Muscle of leg (tissue), 11 donors: Measurements from ENCODE around the gene ITGA3. TPM values are rescaled to one million over a fixed set of nuclear protein-coding genes. Genes with fewer than 3 reads are reported as not detected.
A peak's percentile ranks its signal among the peaks of the same experiment; 100 is the strongest.
"Not testable (repeated sequence)": the region's sequence is repeated elsewhere in the genome, so short reads cannot be mapped to it uniquely, and the experiment has no call there.

ENCODE experiments used
- DNase-seq: peaks from one replicate; pipeline ENCODE4 v3.0.0; 2013
- H3K27ac ChIP-seq: one replicate; pipeline ENCODE4 v1.5.1; 2013; ENCODE audit warnings: mild to moderate bottlenecking, low read length, control low read depth
- H3K27me3 ChIP-seq: one replicate; pipeline ENCODE4 v1.6.1; 2013; ENCODE audit warnings: low read length; ENCODE audit not compliant: control insufficient read depth, insufficient read depth
- H3K36me3 ChIP-seq: one replicate; pipeline ENCODE4 v1.6.1; 2013; ENCODE audit warnings: low read length; ENCODE audit not compliant: control insufficient read depth, insufficient read depth
- H3K4me1 ChIP-seq: one replicate; pipeline ENCODE4 v1.6.1; 2013; ENCODE audit warnings: low read length; ENCODE audit not compliant: control insufficient read depth, insufficient read depth
- H3K4me3 ChIP-seq: one replicate; pipeline ENCODE4 v1.5.1; 2013; ENCODE audit warnings: low read length, control low read depth
- H3K9me3 ChIP-seq: replicated peaks from 2 replicates; pipeline ENCODE4 v1.6.1; 2013; ENCODE audit warnings: low read depth, low read length; ENCODE audit not compliant: control insufficient read depth
- WGBS: methylation state at CpG from one replicate; pipeline ENCODE4 v1.1.5; 2013; ENCODE audit warnings: missing lambda C conversion rate; ENCODE audit not compliant: insufficient coverage; 5-methylcytosine and 5-hydroxymethylcytosine counted together
- polyA plus RNA-seq, 8 donors: library from polyadenylated mRNA; unstranded; fragments of 120-200 nt; gene quantifications; one replicate each; pipeline versions ENCODE4 v1.2.1 to v1.2.3, GENCODE V29; 2013; ENCODE audit warnings: inconsistent platforms in 1 of 8, low replicate concordance in 1 of 8; ENCODE audit not compliant: insufficient read length in 8 of 8, insufficient read depth in 1 of 8
- total RNA-seq: library from RNA; stranded (reverse); fragments of 120-200 nt; gene quantifications from one replicate; pipeline ENCODE4 v1.2.4, GENCODE V29; 2013

ITGA3 gene
- total and polyA plus RNA-seq, 9 donors, result 14.8 to 31.8 (median 24.8) TPM

DNA sequence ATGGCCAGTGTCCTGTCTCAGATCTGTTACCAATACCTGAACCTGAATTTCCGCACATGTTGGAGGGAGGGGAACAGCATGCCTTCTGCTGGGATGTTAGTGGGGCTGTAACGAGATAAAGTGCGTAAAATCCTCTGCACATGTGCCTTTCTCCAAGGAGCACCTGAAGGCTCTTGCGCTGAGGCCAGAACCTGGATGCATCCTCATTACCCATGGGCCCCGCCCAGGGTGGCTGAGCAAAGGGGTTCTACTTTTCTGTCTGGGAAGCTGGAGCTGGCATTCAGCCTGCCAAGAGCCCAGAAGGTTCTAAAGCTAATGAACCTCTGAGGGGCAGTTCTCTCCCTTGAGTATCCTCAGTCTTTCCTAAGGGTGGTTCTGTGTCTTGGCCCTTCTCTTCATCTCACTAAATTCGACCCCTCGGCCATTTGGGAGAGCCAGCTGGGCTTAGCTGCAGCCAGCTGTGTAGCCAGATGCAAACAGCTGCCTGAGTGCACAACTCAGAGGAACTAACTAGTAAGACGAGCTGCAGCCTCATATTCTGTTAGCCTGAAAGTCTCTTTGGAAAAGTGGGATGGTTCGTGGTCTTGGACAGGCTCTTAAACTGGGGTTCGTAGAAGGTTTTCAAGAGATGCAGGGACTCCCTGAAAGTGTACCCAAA is 2.5 kb downstream of the ITGA3 start:
- 67% methylated on average over 9 of the region's 10 CpGs for WGBS
- Histone ChIP-seq H3K4me3 (no peak overlapping the region), H3K9me3 (no peaks in the 10 kb centered on the region), H3K4me1 (peaks cover 89% of the 10 kb centered on the region), H3K27me3 (peaks cover 14% of the 10 kb centered on the region), H3K36me3 (no peaks in the 10 kb centered on the region), H3K27ac (peak overlapping the region; percentile 86)
- DNase-seq, result peak; percentile 81

DNA sequence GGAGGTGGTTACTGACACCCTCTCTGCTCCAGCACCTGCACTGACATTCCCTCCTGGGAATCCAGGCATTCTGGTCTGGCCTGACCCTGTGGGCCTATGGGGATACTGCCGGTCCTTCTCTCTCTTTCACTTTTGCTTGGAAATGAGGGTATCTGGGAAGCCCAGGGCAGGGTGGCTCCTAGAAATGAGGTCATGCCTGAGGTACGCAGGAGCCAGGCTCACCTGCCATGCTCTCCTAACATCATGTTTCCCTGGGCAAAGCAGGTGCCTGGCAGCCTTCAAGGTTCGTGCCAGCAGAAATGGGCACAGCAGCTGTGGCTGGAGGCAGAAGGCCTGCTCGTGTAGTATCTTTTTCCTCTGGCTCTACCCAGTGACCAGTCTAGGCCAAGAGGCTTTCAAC is 3.3 kb downstream of the ITGA3 start:
- no peaks in the 10 kb centered on the region for H3K36me3 ChIP-seq
- H3K4me3 ChIP-seq, result no peak overlapping the region
- WGBS, result 53% methylated on average over 3 of the region's 4 CpGs
- peak overlapping the region; percentile 86 for H3K27ac ChIP-seq
- no peaks in the 10 kb centered on the region for H3K9me3 ChIP-seq
- peak; percentile 39 for DNase-seq
- peaks cover 14% of the 10 kb centered on the region for H3K27me3 ChIP-seq
- peaks cover 92% of the 10 kb centered on the region for H3K4me1 ChIP-seq

DNA sequence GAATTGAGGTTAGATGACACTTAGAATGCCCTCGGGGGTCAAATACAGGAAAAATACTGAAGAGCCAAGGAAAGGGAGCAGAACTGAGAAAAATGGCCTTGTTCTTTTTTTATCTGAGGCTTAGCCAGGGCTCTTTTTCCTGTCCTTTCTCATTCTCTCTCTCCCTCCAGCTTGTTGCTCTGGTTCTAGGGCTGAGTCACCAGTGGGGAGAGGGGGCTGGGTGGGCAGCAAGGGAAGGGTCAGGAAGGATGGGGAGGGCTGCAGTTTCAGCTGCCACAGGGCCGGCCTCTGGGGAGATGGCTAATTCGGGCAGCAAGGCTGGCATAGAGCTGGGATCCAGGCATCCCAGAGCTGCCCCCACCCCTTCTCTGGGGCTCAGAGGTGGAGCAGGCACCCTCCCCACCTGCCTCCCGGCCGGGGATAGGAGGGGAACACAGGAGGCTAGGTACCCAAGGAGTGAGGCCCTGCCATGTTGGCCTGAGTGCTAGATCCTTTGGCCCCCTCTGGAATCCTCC is 3.9 kb downstream of the ITGA3 start:
- no peaks in the 10 kb centered on the region for H3K9me3 ChIP-seq
- H3K27me3 ChIP-seq, result peaks cover 12% of the 10 kb centered on the region
- H3K36me3 ChIP-seq, result no peaks in the 10 kb centered on the region
- H3K27ac ChIP-seq, result peak overlapping the region; percentile 86
- H3K4me3 ChIP-seq, result no peak overlapping the region
- DNase-seq, result peak; percentile 42
- WGBS, result 39% methylated on average over 4 of the region's 5 CpGs
- H3K4me1 ChIP-seq, result peaks cover 95% of the 10 kb centered on the region

DNA sequence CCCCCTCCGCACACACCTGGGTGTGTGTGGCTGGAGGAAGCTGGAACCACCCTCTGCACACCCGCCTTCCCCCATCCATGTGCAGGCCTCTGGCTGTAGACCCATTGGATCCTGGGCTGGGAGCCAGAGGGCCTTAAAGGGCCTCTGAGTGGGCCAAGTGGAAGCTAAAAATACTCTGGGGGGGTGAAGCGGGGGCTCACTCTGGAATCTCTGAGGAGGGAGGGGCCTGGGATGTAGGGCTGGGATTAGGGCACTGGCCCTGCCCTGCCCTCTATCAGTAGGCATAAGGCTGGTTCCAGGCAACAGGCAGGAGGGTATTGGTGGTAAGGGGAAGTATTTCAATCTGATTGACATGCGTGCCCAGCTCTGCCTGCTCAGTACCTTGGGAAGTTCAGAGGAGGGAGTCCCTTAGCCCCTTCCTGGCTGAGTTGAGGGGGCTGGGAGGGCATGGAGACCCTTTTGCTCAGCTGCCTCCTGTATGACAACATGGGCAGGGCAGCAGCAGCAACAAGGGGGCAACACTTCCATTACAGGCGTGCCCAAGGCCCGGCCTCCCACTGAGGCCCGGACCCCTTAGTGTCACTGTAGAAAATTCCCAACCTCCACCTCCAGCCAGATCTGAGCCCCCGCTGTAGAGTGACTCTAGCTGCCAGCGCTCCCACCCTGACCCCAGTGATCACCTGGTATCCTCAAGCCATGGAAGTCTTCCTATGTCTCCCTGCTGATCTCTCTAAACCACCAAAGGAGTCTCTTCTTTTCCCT is 5.2 kb downstream of the ITGA3 start:
- DNase-seq, result peak; percentile 95
- H3K4me1 ChIP-seq, result peaks cover 88% of the 10 kb centered on the region
- H3K4me3 ChIP-seq, result peak overlapping the region; percentile 27
- H3K36me3 ChIP-seq, result no peaks in the 10 kb centered on the region
- 81% methylated on average over 7 of the region's 9 CpGs for WGBS
- peaks cover 5% of the 10 kb centered on the region for H3K27me3 ChIP-seq
- H3K27ac ChIP-seq, result peak overlapping the region; percentile 89
- H3K9me3 ChIP-seq, result no peaks in the 10 kb centered on the region

DNA sequence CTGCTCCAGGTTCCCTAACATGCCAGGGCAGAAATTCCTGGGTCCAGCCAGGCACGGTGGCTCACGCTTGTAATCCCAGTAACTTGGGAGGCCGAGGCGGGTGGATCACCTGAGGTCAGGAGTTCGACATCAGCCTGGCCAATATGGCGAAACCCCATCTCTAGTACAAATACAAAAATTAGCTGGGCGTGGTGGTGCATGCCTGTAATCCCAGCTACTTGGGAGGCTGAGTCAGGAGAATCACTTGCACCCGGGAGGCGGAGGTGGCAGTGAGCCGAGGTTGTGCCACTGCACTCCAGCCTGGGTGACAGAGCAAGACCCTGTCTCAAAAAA is 5.8 kb downstream of the ITGA3 start:
- not testable (repeated sequence) for H3K9me3 ChIP-seq, DNase-seq, H3K27me3 ChIP-seq, H3K36me3 ChIP-seq
- Histone ChIP-seq H3K27ac (peak overlapping the region; percentile 89), H3K4me3 (peak overlapping the region; percentile 27), H3K4me1 (peaks cover 84% of the 10 kb centered on the region)
- WGBS, result 91% methylated on average over 7 of the region's 10 CpGs

DNA sequence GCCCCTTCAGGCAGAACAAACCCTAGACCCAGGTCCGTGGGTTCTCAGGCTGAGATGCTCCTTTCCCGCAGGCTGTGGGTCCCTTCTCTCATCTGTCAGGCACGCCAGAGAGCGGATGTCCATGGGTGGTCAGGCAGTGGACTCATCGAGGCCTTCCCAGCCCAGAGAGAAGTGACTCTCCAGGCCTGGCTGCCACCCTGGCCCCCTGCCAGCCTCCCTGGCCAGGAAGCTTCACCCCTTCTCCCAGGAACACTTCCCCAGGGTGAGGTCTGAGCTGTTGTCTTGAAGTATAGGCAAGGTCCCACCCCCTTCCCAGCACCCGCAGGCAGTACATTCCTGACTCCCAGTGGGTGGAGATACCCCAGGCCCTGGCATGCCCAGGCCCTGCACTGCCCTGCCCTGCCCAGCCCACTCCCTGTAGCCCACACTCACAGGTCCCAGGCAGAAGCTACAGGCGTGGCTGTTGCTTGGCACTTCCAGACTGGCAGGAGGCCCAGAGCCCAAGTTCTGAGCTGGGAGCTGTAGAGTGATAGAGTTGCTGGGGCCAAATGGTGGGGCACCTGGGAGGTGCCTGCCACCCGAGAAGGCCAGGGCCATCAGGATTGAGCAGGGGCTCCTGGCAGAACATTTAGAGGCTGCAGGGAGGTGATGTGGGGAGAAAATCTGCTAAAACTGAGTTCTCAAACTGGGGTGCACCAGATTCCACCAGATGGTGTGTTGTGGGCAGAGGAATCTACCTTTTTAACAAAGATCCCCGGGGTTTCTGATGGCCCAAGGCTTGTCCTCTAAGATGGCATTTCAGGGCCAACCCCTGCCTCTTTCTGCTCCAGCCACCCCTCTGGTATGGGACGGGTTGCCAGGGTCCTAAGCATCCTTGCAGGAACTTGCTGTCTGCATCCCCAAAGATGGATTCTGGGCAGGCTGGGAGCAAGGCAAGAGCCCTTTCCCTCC is 6.7 kb downstream of the ITGA3 start:
- Histone ChIP-seq H3K4me3 (peak overlapping the region; percentile 18), H3K9me3 (no peaks in the 10 kb centered on the region), H3K27me3 (no peaks in the 10 kb centered on the region), H3K27ac (peak overlapping the region; percentile 89), H3K4me1 (peaks cover 82% of the 10 kb centered on the region), H3K36me3 (no peaks in the 10 kb centered on the region)
- 59% methylated on average over 7 of the region's 10 CpGs for WGBS
- DNase-seq, result peak; percentile 78

DNA sequence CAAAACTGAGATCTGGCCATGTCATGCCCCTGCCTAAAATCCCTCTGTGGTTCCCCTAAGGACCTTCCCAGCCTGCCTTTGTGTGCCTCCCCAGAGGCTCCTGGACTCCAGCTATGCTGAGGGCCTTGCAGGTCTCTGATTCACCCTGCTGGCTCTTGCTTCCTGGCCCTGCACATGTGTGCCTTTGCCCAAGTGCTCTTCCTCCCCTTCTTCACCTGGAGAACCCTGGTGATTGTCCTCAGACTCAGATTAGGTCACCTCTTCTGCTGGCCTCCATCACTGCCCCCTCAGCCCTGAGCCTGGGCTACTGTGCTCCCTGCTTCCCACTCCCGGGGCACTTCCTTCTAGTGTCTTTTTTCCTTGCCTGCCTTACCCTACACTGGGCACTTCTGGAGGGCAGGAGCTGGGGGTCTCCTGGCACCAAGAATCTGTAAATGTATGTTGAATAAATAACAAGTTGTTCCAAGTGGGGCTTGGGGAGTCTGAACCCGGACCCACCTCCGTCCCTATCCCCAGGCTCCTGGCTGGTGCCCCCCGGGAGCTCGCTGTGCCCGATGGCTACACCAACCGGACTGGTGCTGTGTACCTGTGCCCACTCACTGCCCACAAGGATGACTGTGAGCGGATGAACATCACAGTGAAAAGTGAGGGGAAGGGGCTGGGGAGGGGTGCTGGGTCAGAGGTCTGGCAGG is 7.8 kb downstream of the ITGA3 start:
- Histone ChIP-seq H3K27ac (no peak overlapping the region), H3K4me1 (peaks cover 70% of the 10 kb centered on the region), H3K36me3 (peaks cover 5% of the 10 kb centered on the region), H3K4me3 (no peak overlapping the region), H3K9me3 (no peaks in the 10 kb centered on the region), H3K27me3 (no peaks in the 10 kb centered on the region)
- WGBS, result 94% methylated on average over 6 of the region's 8 CpGs
- DNase-seq, result no peak

DNA sequence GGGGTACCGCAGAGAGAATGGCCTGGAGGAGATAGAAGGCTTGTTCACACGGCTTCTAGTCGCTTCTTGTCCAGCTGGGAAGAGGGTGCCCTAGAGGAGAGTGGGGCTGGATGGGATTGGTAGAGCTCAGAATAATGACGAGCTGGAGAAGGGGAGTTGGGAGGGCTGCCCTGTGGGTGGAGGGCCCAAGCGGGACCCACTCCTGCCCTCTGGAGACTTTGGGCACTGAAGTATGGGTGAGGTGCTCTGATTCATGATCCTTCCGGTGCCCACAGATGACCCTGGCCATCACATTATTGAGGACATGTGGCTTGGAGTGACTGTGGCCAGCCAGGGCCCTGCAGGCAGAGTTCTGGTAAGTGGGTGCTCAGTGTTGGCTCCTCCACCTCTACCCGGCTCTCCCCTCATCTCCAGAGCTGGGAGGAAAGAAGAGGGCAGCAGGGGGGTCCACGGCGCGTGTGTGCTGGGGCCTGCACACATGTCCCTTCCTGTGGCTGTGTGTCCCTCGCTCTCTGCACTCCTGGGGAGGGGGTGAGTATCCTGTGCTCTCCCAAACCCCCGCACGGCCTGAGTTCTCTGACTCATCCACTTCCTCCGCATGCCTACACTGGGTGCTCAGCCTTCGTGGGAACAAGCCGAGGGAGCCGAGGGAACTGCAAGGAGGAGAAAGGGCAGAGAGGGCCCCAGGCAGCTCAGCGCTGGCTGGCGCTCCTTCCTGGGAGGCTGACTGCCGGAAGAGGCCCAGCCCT is 8.5 kb downstream of the ITGA3 start:
- H3K4me1 ChIP-seq, result peaks cover 63% of the 10 kb centered on the region
- H3K27me3 ChIP-seq, result no peaks in the 10 kb centered on the region
- DNase-seq, result peak; percentile 31
- H3K9me3 ChIP-seq, result no peaks in the 10 kb centered on the region
- no peak overlapping the region for H3K4me3 ChIP-seq
- no peak overlapping the region for H3K27ac ChIP-seq
- peaks cover 5% of the 10 kb centered on the region for H3K36me3 ChIP-seq
- 64% methylated on average over 13 of the region's 20 CpGs for WGBS

DNA sequence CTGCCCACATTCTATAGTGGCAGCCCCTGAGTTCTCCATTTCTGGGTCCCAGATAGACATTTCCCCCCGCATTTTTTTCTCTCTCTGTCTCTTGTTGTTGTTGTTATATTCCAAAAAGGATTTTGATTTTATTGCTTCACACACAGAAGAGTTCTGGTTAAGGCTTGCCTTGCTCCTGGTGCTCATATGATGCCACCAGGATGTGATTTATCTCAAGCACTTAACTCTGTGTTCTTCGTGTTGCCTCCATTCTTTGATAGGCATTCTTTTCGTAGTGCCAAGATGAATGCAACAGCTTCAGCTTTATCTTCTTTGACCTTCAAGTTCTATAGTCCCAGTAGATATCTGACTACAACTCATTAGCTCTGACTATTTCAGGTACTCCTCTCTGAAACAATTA is 9.1 kb downstream of the ITGA3 start:
- H3K27ac ChIP-seq, result no peak overlapping the region

More for the DNA sequence above, 9.1 kb downstream of the ITGA3 start:
- no peak for DNase-seq
- Histone ChIP-seq H3K4me3 (no peak overlapping the region), H3K36me3 (peaks cover 10% of the 10 kb centered on the region), H3K4me1 (peaks cover 57% of the 10 kb centered on the region), H3K27me3 (no peaks in the 10 kb centered on the region), H3K9me3 (no peaks in the 10 kb centered on the region)
- 74% methylated on average over 2 of the region's 3 CpGs for WGBS
